ENCODE results near the gene PTPRN2.

The PTPRN2 gene

GRCh38 chr7:158401826-158402225 is 185.8 kb downstream of the PTPRN2 start:
- no peak for DNase-seq

- no peak for DNase-seq
These were observed 186.3 kb downstream of the PTPRN2 start for GRCh38 chr7:158401295-158401694.

GRCh38 chr7:158400601-158401225 is 186.9 kb downstream of the PTPRN2 start:
- DNase-seq = no peak

GRCh38 chr7:158399762-158400161 is 187.9 kb downstream of the PTPRN2 start:
- no peak for DNase-seq

GRCh38 chr7:158398750-158399149 is 188.9 kb downstream of the PTPRN2 start:
- DNase-seq = no peak

- DNase-seq = no peak
These were observed 189.7 kb downstream of the PTPRN2 start for GRCh38 chr7:158397885-158398284.

- DNase-seq = no peak
These were observed 190.4 kb downstream of the PTPRN2 start for GRCh38 chr7:158396982-158397862.

GRCh38 chr7:158396301-158396905 is 191.2 kb downstream of the PTPRN2 start:
- no peak for DNase-seq

GRCh38 chr7:158395780-158396278 is 191.8 kb downstream of the PTPRN2 start:
- DNase-seq = no peak

GRCh38 chr7:158395349-158395748 is 192.3 kb downstream of the PTPRN2 start:
- DNase-seq = no peak

- no peak for DNase-seq
These were observed 192.7 kb downstream of the PTPRN2 start for GRCh38 chr7:158394936-158395335.

- no peak for DNase-seq
These were observed 193.5 kb downstream of the PTPRN2 start for GRCh38 chr7:158393926-158394625.

- no peak for DNase-seq
These were observed 195.4 kb downstream of the PTPRN2 start for GRCh38 chr7:158392251-158392650.

- no peak for DNase-seq
These were observed 196.1 kb downstream of the PTPRN2 start for GRCh38 chr7:158391541-158391940.

GRCh38 chr7:158391141-158391540 is 196.5 kb downstream of the PTPRN2 start:
- DNase-seq = no peak

- DNase-seq = no peak
These were observed 197.2 kb downstream of the PTPRN2 start for GRCh38 chr7:158390460-158390859.

- no peak for DNase-seq
These were observed 197.9 kb downstream of the PTPRN2 start for GRCh38 chr7:158389514-158390425.

- DNase-seq = no peak
These were observed 198.7 kb downstream of the PTPRN2 start for GRCh38 chr7:158388928-158389327.

GRCh38 chr7:158388072-158388471 is 199.6 kb downstream of the PTPRN2 start:
- no peak for DNase-seq

GRCh38 chr7:158387546-158387891 is 200.1 kb downstream of the PTPRN2 start:
- DNase-seq = no peak

- no peak for DNase-seq
These were observed 200.6 kb downstream of the PTPRN2 start for GRCh38 chr7:158386866-158387545.

Data from right kidney (tissue), 1 donor.